ENCODE data around the gene BTBD9.
A peak's percentile ranks its signal among the peaks of the same experiment; 100 is the strongest.
"Not testable (repeated sequence)": the region's sequence is repeated elsewhere in the genome, so short reads cannot be mapped to it uniquely, and the experiment has no call there.

BTBD9 gene

GRCh38 chr6:38638941-38639497 is 710 bp downstream of the BTBD9 start:
- Mint-ChIP-seq H3K4me1 (ENCODE audit: low read depth in 2 of 2) (peaks cover 35 to 59% of the 10 kb centered on the region in 2 donors), H3K27me3 (no peaks in the 10 kb centered on the region), H3K27ac (peak overlapping the region; percentile 94 to 95), H3K9me3 (no peaks in the 10 kb centered on the region), H3K4me3 (peak overlapping the region; percentile 84 to 87), H3K36me3 (ENCODE audit: insufficient read depth) (peaks cover 17% of the 10 kb centered on the region)
- DNase-seq (peak; percentile 48 to 62 (median 55)), ATAC-seq (replicated peaks) (peak; percentile 64)

- peaks cover 35 to 70% of the 10 kb centered on the region in 2 donors for H3K4me1 Mint-ChIP-seq (ENCODE audit: low read depth in 2 of 2)
Observed at GRCh38 chr6:38637756-38638155, 2.0 kb downstream of the BTBD9 start.

GRCh38 chr6:38636027-38636426 is 3.7 kb downstream of the BTBD9 start:
- ATAC-seq (replicated peaks) (no peak), DNase-seq (no peak)
- Mint-ChIP-seq H3K4me3 (no peak overlapping the region), H3K4me1 (ENCODE audit: low read depth in 2 of 2) (peaks cover 38 to 68% of the 10 kb centered on the region in 2 donors), H3K9me3 (no peaks in the 10 kb centered on the region), H3K27ac (no peak overlapping the region), H3K36me3 (ENCODE audit: insufficient read depth) (peaks cover 17% of the 10 kb centered on the region), H3K27me3 (no peaks in the 10 kb centered on the region)

More at GRCh38 chr6:38637756-38638155, 2.0 kb downstream of the BTBD9 start:
- Mint-ChIP-seq H3K4me3 (peak overlapping the region in 1 of 2 donors; percentile 87), H3K27ac (peak overlapping the region in 1 of 2 donors; percentile 94), H3K9me3 (no peaks in the 10 kb centered on the region), H3K27me3 (no peaks in the 10 kb centered on the region), H3K36me3 (ENCODE audit: insufficient read depth) (peaks cover 17% of the 10 kb centered on the region)
- ATAC-seq (replicated peaks) = no peak
- no peak for DNase-seq

- H3K9me3 Mint-ChIP-seq = no peaks in the 10 kb centered on the region
- no peaks in the 10 kb centered on the region for H3K27me3 Mint-ChIP-seq
- H3K4me1 Mint-ChIP-seq (ENCODE audit: low read depth in 2 of 2) = peaks cover 28 to 63% of the 10 kb centered on the region in 2 donors
- no peak overlapping the region for H3K27ac Mint-ChIP-seq
- DNase-seq = no peak
- ATAC-seq (replicated peaks) = no peak
- H3K4me3 Mint-ChIP-seq = no peak overlapping the region
- peaks cover 5% of the 10 kb centered on the region for H3K36me3 Mint-ChIP-seq (ENCODE audit: insufficient read depth)
Observed at GRCh38 chr6:38634518-38634917, 5.2 kb downstream of the BTBD9 start.

- no peak for DNase-seq
- Mint-ChIP-seq H3K4me3 (no peak overlapping the region), H3K9me3 (no peaks in the 10 kb centered on the region), H3K27ac (no peak overlapping the region), H3K27me3 (no peaks in the 10 kb centered on the region), H3K4me1 (ENCODE audit: low read depth in 2 of 2) (peaks cover 22 to 63% of the 10 kb centered on the region in 2 donors), H3K36me3 (ENCODE audit: insufficient read depth) (no peaks in the 10 kb centered on the region)
- no peak for ATAC-seq (replicated peaks)
Observed at GRCh38 chr6:38632490-38632889, 7.2 kb downstream of the BTBD9 start.

GRCh38 chr6:38631186-38631783 is 8.4 kb downstream of the BTBD9 start:
- no peak overlapping the region for H3K4me3 Mint-ChIP-seq
- no peaks in the 10 kb centered on the region for H3K27me3 Mint-ChIP-seq
- H3K27ac Mint-ChIP-seq = no peak overlapping the region
- peaks cover 15 to 62% of the 10 kb centered on the region in 2 donors for H3K4me1 Mint-ChIP-seq (ENCODE audit: low read depth in 2 of 2)
- no peaks in the 10 kb centered on the region for H3K36me3 Mint-ChIP-seq (ENCODE audit: insufficient read depth)
- DNase-seq (no peak), ATAC-seq (replicated peaks) (no peak)
- no peaks in the 10 kb centered on the region for H3K9me3 Mint-ChIP-seq

- no peak overlapping the region for H3K4me3 Mint-ChIP-seq
- H3K27ac Mint-ChIP-seq = no peak overlapping the region
- H3K36me3 Mint-ChIP-seq (ENCODE audit: insufficient read depth) = peaks cover 5% of the 10 kb centered on the region
- H3K9me3 Mint-ChIP-seq = no peaks in the 10 kb centered on the region
- ATAC-seq (replicated peaks) (no peak), DNase-seq (no peak)
- no peaks in the 10 kb centered on the region for H3K27me3 Mint-ChIP-seq
- peaks cover 19 to 55% of the 10 kb centered on the region in 2 donors for H3K4me1 Mint-ChIP-seq (ENCODE audit: low read depth in 2 of 2)
Observed at GRCh38 chr6:38625217-38625616, 14.5 kb downstream of the BTBD9 start.

GRCh38 chr6:38619342-38619741 is 20.4 kb downstream of the BTBD9 start:
- H3K27ac Mint-ChIP-seq; H3K27me3 Mint-ChIP-seq; H3K4me3 Mint-ChIP-seq; ATAC-seq (replicated peaks); DNase-seq; H3K9me3 Mint-ChIP-seq; H3K36me3 Mint-ChIP-seq (ENCODE audit: insufficient read depth): not testable (repeated sequence)
- peaks cover 19 to 32% of the 10 kb centered on the region in 2 donors for H3K4me1 Mint-ChIP-seq (ENCODE audit: low read depth in 2 of 2)

- not testable (repeated sequence) for H3K36me3 Mint-ChIP-seq (ENCODE audit: insufficient read depth); DNase-seq; H3K9me3 Mint-ChIP-seq; H3K4me3 Mint-ChIP-seq; H3K27ac Mint-ChIP-seq; ATAC-seq (replicated peaks); H3K27me3 Mint-ChIP-seq
- H3K4me1 Mint-ChIP-seq (ENCODE audit: low read depth in 2 of 2) = peaks cover 19 to 30% of the 10 kb centered on the region in 2 donors
Observed at GRCh38 chr6:38618301-38618700, 21.4 kb downstream of the BTBD9 start.

GRCh38 chr6:38617856-38618255 is 21.9 kb downstream of the BTBD9 start:
- ATAC-seq (replicated peaks) (no peak), DNase-seq (no peak)
- Mint-ChIP-seq H3K4me1 (ENCODE audit: low read depth in 2 of 2) (peaks cover 14 to 25% of the 10 kb centered on the region in 2 donors), H3K27ac (no peak overlapping the region), H3K36me3 (ENCODE audit: insufficient read depth) (no peaks in the 10 kb centered on the region), H3K27me3 (no peaks in the 10 kb centered on the region), H3K4me3 (no peak overlapping the region), H3K9me3 (no peaks in the 10 kb centered on the region)

- H3K4me1 Mint-ChIP-seq (ENCODE audit: low read depth in 2 of 2) = peaks cover 16 to 37% of the 10 kb centered on the region in 2 donors
- no peak for DNase-seq
- no peak overlapping the region for H3K4me3 Mint-ChIP-seq
- ATAC-seq (replicated peaks) = no peak
- no peaks in the 10 kb centered on the region for H3K36me3 Mint-ChIP-seq (ENCODE audit: insufficient read depth)
- no peak overlapping the region for H3K27ac Mint-ChIP-seq
- no peaks in the 10 kb centered on the region for H3K9me3 Mint-ChIP-seq
- no peaks in the 10 kb centered on the region for H3K27me3 Mint-ChIP-seq
Observed at GRCh38 chr6:38612143-38612965, 27.4 kb downstream of the BTBD9 start.

GRCh38 chr6:38610050-38610625 is 29.6 kb downstream of the BTBD9 start:
- no peaks in the 10 kb centered on the region for H3K27me3 Mint-ChIP-seq
- ATAC-seq (replicated peaks) = no peak
- no peaks in the 10 kb centered on the region for H3K9me3 Mint-ChIP-seq
- no peak for DNase-seq
- H3K4me1 Mint-ChIP-seq (ENCODE audit: low read depth in 2 of 2) = peaks cover 11 to 39% of the 10 kb centered on the region in 2 donors
- H3K4me3 Mint-ChIP-seq = no peak overlapping the region
- H3K27ac Mint-ChIP-seq = peak overlapping the region in 1 of 2 donors; percentile 3
- no peaks in the 10 kb centered on the region for H3K36me3 Mint-ChIP-seq (ENCODE audit: insufficient read depth)

- no peak overlapping the region for H3K4me3 Mint-ChIP-seq
- H3K4me1 Mint-ChIP-seq (ENCODE audit: low read depth in 2 of 2) = peaks cover 14 to 37% of the 10 kb centered on the region in 2 donors
- no peaks in the 10 kb centered on the region for H3K27me3 Mint-ChIP-seq
- DNase-seq = no peak
- ATAC-seq (replicated peaks) = no peak
- H3K27ac Mint-ChIP-seq = no peak overlapping the region
- peaks cover 6% of the 10 kb centered on the region for H3K36me3 Mint-ChIP-seq (ENCODE audit: insufficient read depth)
- H3K9me3 Mint-ChIP-seq = no peaks in the 10 kb centered on the region
Observed at GRCh38 chr6:38604700-38605099, 35.0 kb downstream of the BTBD9 start.
